ENCODE data around the gene KDM6A. TPM values are rescaled to one million over a fixed set of nuclear protein-coding genes. Genes with fewer than 3 reads are reported as not detected.
A peak's percentile ranks its signal among the peaks of the same experiment; 100 is the strongest.

Gene KDM6A
- total and polyA plus RNA-seq, 2 experiments from 2014 or later = 52.6 to 80.7 TPM

- Histone ChIP-seq H3K9me3 (ENCODE audit: low read depth) (no peaks in the 10 kb centered on the region), H3K4me1 (ENCODE audit: low read depth) (peaks cover 22% of the 10 kb centered on the region), H3K36me3 (peaks cover 5% of the 10 kb centered on the region), H3K4me3 (peak overlapping the region; percentile 32), H3K27ac (peak overlapping the region; percentile 95), H3K27me3 (no peaks in the 10 kb centered on the region)
- TF ChIP-seq CTCF (IDR thresholded peaks at IDR 0.05; ENCODE audit: low read depth, low read length) = no peak
- DNase-seq (ENCODE audit: low read depth in 1 of 2, low spot score in 1 of 2) = no peak
These were observed 85.5 kb downstream of the KDM6A start for GRCh38 chrX:44958480-44958879.

GRCh38 chrX:44961817-44962607 is 89.0 kb downstream of the KDM6A start:
- Histone ChIP-seq H3K27me3 (no peaks in the 10 kb centered on the region), H3K9me3 (ENCODE audit: low read depth) (no peaks in the 10 kb centered on the region), H3K36me3 (peaks cover 5% of the 10 kb centered on the region), H3K27ac (peak overlapping the region; percentile 95), H3K4me1 (ENCODE audit: low read depth) (peaks cover 22% of the 10 kb centered on the region), H3K4me3 (peak overlapping the region; percentile 32)
- TF ChIP-seq CTCF (IDR thresholded peaks at IDR 0.05; ENCODE audit: low read depth, low read length) = no peak
- no peak for DNase-seq (ENCODE audit: low read depth in 1 of 2, low spot score in 1 of 2)

GRCh38 chrX:44962944-44963343 is 90.0 kb downstream of the KDM6A start:
- H3K36me3 ChIP-seq = peaks cover 5% of the 10 kb centered on the region
- peak overlapping the region; percentile 95 for H3K27ac ChIP-seq
- no peak for TF ChIP-seq CTCF (IDR thresholded peaks at IDR 0.05; ENCODE audit: low read depth, low read length)
- DNase-seq (ENCODE audit: low read depth in 1 of 2, low spot score in 1 of 2) = no peak
- peak overlapping the region; percentile 4 for H3K4me3 ChIP-seq
- peaks cover 22% of the 10 kb centered on the region for H3K4me1 ChIP-seq (ENCODE audit: low read depth)
- no peaks in the 10 kb centered on the region for H3K9me3 ChIP-seq (ENCODE audit: low read depth)
- H3K27me3 ChIP-seq = no peaks in the 10 kb centered on the region

- Histone ChIP-seq H3K4me1 (ENCODE audit: low read depth) (peaks cover 26% of the 10 kb centered on the region), H3K9me3 (ENCODE audit: low read depth) (no peaks in the 10 kb centered on the region), H3K27me3 (no peaks in the 10 kb centered on the region), H3K4me3 (no peak overlapping the region), H3K36me3 (no peaks in the 10 kb centered on the region), H3K27ac (peak overlapping the region; percentile 67)
- no peak for DNase-seq (ENCODE audit: low read depth in 1 of 2, low spot score in 1 of 2)
- TF ChIP-seq CTCF (IDR thresholded peaks at IDR 0.05; ENCODE audit: low read depth, low read length) = no peak
These were observed 94.2 kb downstream of the KDM6A start for GRCh38 chrX:44967221-44967620.

- no peak overlapping the region for H3K4me3 ChIP-seq
- peaks cover 24% of the 10 kb centered on the region for H3K4me1 ChIP-seq (ENCODE audit: low read depth)
- no peaks in the 10 kb centered on the region for H3K36me3 ChIP-seq
- H3K27ac ChIP-seq = peak overlapping the region; percentile 85
- H3K9me3 ChIP-seq (ENCODE audit: low read depth) = no peaks in the 10 kb centered on the region
- DNase-seq (ENCODE audit: low read depth in 1 of 2, low spot score in 1 of 2) = no peak
- no peaks in the 10 kb centered on the region for H3K27me3 ChIP-seq
- no peak for TF ChIP-seq CTCF (IDR thresholded peaks at IDR 0.05; ENCODE audit: low read depth, low read length)
These were observed 97.7 kb downstream of the KDM6A start for GRCh38 chrX:44970709-44971108.

All from cardiac muscle cell (in vitro differentiated cells and primary cell).